WI38 (cell line): ENCODE measurements around the gene CLMP.
A peak's percentile ranks its signal among the peaks of the same experiment; 100 is the strongest.

Experiments used
- H3K4me3 ChIP-seq: 2 replicates; pipeline ENCODE4 v1.5.1; 2011; ENCODE audit warnings: low read depth, mild to moderate bottlenecking, control low read depth, low read length
- TF ChIP-seq, protein P1 (sequence below): IDR thresholded peaks from 2 replicates; pipeline ENCODE4 v1.5.1; 2012; ENCODE audit warnings: low read depth, mild to moderate bottlenecking, control low read depth, low read length

Gene CLMP

DNA sequence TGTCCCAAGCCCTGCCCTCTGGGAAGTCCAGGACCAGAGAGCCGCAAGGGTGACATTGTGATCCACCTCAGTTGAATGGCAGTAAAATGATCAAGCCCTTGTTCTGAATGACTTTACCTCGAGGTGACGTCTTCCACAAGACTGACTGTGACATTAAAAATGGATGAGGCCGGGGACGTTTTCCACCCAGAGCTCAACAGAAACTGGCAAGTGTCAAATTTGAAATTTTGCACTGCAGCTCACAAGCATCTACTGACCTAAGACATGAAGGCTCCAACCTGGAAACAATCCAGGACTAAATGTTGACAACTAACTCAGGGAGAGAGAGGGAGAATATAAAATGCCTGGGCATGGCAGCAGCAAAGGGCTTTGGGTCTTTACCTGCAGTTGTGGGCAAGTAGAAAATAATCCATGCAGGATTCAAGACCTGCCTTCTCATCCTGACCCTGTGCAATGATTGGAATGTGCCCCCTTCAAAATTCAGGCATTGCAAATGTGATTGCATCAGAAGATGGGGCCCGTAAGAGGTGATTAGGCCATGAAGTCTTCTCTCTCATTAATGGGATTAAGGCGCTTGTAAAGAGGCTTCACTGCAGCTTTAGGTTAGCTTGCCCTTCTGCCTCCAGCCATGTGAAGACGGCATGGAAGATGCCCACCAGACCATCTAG, 33.6 kb upstream of the CLMP start:
- TF ChIP-seq, protein P1, sequence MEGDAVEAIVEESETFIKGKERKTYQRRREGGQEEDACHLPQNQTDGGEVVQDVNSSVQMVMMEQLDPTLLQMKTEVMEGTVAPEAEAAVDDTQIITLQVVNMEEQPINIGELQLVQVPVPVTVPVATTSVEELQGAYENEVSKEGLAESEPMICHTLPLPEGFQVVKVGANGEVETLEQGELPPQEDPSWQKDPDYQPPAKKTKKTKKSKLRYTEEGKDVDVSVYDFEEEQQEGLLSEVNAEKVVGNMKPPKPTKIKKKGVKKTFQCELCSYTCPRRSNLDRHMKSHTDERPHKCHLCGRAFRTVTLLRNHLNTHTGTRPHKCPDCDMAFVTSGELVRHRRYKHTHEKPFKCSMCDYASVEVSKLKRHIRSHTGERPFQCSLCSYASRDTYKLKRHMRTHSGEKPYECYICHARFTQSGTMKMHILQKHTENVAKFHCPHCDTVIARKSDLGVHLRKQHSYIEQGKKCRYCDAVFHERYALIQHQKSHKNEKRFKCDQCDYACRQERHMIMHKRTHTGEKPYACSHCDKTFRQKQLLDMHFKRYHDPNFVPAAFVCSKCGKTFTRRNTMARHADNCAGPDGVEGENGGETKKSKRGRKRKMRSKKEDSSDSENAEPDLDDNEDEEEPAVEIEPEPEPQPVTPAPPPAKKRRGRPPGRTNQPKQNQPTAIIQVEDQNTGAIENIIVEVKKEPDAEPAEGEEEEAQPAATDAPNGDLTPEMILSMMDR, result no peak
- no peak overlapping the region for H3K4me3 ChIP-seq

DNA sequence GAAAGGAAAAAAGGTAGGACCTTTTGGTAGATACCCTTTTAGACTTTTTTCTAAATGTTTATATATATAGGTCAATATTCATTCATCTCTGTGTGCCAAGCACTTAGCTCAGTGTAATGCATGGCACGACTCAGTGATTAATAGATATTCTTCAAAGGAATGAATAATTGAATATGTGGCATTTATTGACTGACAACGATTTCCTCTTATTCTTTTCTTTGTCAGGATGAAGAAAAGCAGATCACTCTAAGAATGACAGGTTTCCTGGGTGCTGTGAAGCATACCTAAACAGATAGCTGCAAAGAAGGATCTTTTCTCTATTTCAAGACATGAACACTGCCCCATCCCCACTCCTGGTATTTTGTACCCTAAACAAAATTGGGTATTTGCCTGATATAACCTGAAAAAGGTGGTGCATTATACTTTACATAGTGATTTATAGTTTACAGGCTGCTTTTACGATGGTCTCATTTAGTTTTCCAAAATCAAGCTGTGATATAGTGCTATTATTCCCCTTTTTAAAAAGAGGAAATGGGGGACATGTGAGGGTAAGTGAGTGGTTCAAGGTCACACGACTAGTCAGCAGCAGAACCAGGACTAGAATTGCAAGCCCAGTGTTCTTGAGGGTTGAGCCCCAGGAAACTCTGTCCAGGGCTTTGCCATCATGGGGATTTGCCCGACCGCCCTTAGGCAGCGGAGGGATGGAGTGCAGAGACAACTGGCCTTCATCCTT, 32.9 kb upstream of the CLMP start:
- H3K4me3 ChIP-seq, result no peak overlapping the region
- TF ChIP-seq, protein P1, result no peak

DNA sequence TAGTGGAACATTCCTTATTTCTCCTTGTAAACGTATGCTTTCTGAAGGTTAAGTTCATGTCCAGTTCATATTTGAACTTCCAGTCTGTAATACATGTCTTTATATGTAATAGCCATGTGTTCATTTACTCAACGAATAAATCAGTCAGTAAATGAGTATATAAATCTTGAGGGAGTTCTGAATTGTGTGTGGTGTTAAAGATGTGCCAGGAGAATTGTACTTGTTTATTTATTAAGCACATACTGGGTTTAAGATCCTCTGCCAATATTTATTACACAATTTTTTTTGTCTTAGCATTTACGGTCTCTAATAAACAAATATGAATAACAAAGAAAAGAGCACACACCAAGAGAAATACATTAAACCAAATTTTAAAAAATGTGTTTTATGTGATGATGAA, 26.5 kb upstream of the CLMP start:
- no peak overlapping the region for H3K4me3 ChIP-seq
- TF ChIP-seq, protein P1, result no peak

DNA sequence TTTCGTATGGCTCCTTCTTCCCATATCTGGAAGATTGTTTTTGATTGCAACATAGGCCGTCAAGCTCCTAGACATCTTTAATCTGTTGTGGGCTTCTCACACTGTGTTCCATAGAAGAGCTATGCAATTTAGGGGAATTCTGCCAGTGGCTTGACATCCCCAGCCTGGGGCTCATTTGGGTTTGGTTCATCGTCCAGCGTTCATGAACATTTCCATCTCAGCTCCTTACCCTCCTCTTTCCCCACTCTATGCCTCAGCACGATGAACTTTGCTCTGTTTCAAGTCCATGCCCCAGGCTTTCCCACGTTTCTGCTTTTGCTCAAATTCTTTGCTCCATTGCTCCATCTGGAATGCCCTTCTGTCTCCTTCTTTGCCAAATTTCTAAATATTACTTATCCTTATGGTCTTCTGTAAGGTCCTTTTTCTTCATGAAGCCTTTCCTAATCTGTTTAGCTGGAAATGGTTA, 26.1 kb upstream of the CLMP start:
- H3K4me3 ChIP-seq, result no peak overlapping the region
- TF ChIP-seq, protein P1, result no peak

DNA sequence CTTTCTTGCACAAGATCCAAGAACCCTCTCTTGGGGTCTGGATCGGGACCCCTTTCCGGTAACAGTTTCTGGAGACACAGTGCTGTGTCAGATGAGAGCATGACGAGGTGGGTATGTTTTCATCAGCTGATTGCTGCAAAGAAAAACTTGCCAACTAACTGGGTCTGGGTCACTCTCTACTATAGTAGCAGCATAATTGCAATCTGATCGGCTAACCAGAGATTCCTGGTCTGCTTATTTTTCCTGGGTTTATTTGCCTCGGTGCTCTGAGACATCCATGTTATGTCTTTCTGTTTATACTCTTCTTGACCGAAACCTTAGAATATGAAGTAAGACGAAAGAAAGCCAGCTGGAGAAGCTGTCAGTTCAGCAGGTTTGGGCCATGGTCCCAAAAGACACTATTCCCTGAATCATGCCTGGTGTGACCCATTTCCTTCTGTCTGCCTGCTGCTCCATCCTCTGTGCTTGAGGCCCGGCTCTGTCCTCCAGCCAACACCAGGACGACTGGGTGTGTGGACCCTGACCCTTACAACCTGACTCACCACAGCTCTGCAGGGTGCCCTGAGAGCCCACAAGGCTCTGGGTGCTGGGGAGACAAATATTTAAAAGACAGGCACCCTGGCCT, 24.1 kb upstream of the CLMP start:
- TF ChIP-seq, protein P1, result no peak
- H3K4me3 ChIP-seq, result peak overlapping the region; percentile 42

DNA sequence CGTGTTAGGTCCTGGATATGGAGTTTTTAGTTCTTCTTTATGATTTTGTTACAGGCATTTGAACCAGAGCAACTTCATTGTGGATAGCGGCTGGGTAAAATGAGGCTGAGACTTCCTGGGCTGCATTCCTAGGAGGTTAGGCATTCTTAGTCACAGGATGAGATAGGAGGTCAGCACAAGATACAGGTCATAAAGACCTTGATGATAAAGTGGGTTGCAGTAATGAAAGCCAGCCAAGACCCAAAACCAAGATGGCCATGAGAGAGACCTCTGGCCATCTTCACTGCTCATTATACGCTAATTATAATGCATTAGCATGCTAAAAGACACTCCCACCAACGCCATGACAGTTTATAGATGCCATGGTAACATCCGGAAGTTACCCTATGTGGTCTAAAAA, 23.4 kb upstream of the CLMP start:
- peak overlapping the region; percentile 42; the same call in 1 of the 2 replicates for H3K4me3 ChIP-seq
- TF ChIP-seq, protein P1, result no peak

DNA sequence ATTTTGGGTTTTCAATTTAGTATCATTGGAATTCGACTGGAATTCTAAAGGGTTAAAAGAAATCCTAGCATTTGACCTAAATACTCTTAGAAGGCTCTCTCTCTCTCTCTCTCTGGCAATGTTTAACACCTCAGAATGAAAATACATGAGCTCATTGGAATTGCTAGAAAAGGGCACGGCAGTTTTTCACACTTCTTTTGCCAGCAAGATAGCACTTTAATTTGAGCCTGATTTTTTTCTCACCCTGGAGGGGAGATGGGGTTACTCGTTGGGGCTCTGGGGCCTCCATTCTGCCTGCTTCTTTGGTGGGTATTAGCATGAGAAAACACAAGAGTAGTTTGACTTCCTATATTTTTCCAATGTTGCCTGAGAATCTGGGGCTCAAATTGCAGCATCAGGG, 22.8 kb upstream of the CLMP start:
- TF ChIP-seq, protein P1, result no peak
- H3K4me3 ChIP-seq, result no peak overlapping the region
